Renal cortical epithelial cell (primary cell): Measurements from ENCODE around the gene LY6G6F. TPM values are rescaled to one million over a fixed set of nuclear protein-coding genes. Genes with fewer than 3 reads are reported as not detected.
A peak's percentile ranks its signal among the peaks of the same experiment; 100 is the strongest.

Experiments used
- DNase-seq: peaks from one replicate; pipeline ENCODE4 v3.0.0-alpha.2; 2011; ENCODE audit warnings: low read depth
- total RNA-seq: library from RNA; depleted of rRNA; stranded (reverse); fragments of >200 nt; gene quantifications from 2 replicates; pipeline ENCODE4 v1.2.3, GENCODE V29; 2014

The LY6G6F gene
- not detected in 2 replicates for total RNA-seq

- no peak for DNase-seq
These were observed at the start of gene LY6G6F for GRCh38 chr6:31706599-31706998. Gene LY6G6F, plus strand, starts transcription at chr6:31706866. Its CDS starts 41 bp downstream, at chr6:31706907.

- no peak for DNase-seq
These were observed 49.1 kb upstream of the LY6G6F start for GRCh38 chr6:31657406-31658157.

- DNase-seq = no peak
These were observed 48.4 kb upstream of the LY6G6F start for GRCh38 chr6:31658158-31658688.

GRCh38 chr6:31658983-31659648 lies 47.5 kb upstream of the LY6G6F start:
- no peak for DNase-seq

- DNase-seq = peak; percentile 29
These were observed 46.9 kb upstream of the LY6G6F start for GRCh38 chr6:31659649-31660380.

- DNase-seq = peak; percentile 62
These were observed 46.0 kb upstream of the LY6G6F start, which contains the start of gene C6orf47 for GRCh38 chr6:31660381-31661261. Gene C6orf47, minus strand, starts transcription at chr6:31660778. Its CDS starts 831 bp downstream, at chr6:31659947.

- DNase-seq = no peak
These were observed 45.2 kb upstream of the LY6G6F start for GRCh38 chr6:31661262-31662123.

GRCh38 chr6:31662124-31662723 lies 44.4 kb upstream of the LY6G6F start:
- DNase-seq = no peak

GRCh38 chr6:31663126-31663960 lies 43.3 kb upstream of the LY6G6F start:
- DNase-seq = no peak

GRCh38 chr6:31663961-31664789 lies 42.5 kb upstream of the LY6G6F start:
- peak; percentile 68 for DNase-seq

- peak; percentile 92 for DNase-seq
These were observed 41.7 kb upstream of the LY6G6F start, which contains the start of gene GPANK1 for GRCh38 chr6:31664790-31665500. Gene GPANK1, minus strand, starts transcription at chr6:31664997. Its CDS starts 519 bp downstream, at chr6:31664478.

GRCh38 chr6:31665501-31666336 lies 40.9 kb upstream of the LY6G6F start, which contains the start of gene CSNK2B:
Gene CSNK2B, plus strand, starts transcription at chr6:31666080. Its CDS starts 752 bp downstream, at chr6:31666832.
- DNase-seq = peak; percentile 94

- no peak for DNase-seq
These were observed 40.2 kb upstream of the LY6G6F start for GRCh38 chr6:31666337-31666965.

- no peak for DNase-seq
These were observed 37.0 kb upstream of the LY6G6F start, which contains the start of gene LY6G5B for GRCh38 chr6:31669676-31670075. Gene LY6G5B, plus strand, starts transcription at chr6:31669976. Its CDS starts 975 bp downstream, at chr6:31670951.

- no peak for DNase-seq
These were observed 30.3 kb upstream of the LY6G6F start for GRCh38 chr6:31676322-31676903.
